WTC11 (cell line): ENCODE measurements around the gene ATXN7. TPM values are rescaled to one million over a fixed set of nuclear protein-coding genes. Genes with fewer than 3 reads are reported as not detected.

Experiments used
- ATAC-seq: fragments of 200-7000 bp; cut with Tn5 transposase; 2 replicates; pipeline ENCODE4 v1.10.0; 2021; ENCODE audit warnings: mild to moderate bottlenecking, moderate library complexity
- CTCF ChIA-PET: fragments of 300-600 bp; sonication (Branson Sonifier 250); formaldehyde crosslinking; loops from one replicate; lab custom pipeline; 2021; ENCODE audit warnings: antibody characterized with exemption; lab: Charles Lee
- POLR2A ChIA-PET: fragments of 350-600 bp; sonication (Branson Sonifier 250); formaldehyde crosslinking; loops from one replicate; lab custom pipeline; 2021; ENCODE audit warnings: antibody characterized with exemption; lab: Charles Lee
- DNase-seq: peaks from one replicate; pipeline ENCODE4 v3.0.0; 2021; ENCODE audit warnings: low spot score
- H3K27ac Mint-ChIP-seq: 2 replicates; pipeline ENCODE4 v1.8.0; 2021; ENCODE audit warnings: mixed read lengths
- H3K27me3 Mint-ChIP-seq: 2 replicates; pipeline ENCODE4 v1.8.0; 2021; ENCODE audit warnings: low read depth, mild to moderate bottlenecking, moderate library complexity, mixed read lengths
- H3K36me3 Mint-ChIP-seq: 2 replicates; pipeline ENCODE4 v1.8.0; 2021; ENCODE audit warnings: mixed read lengths
- H3K4me1 Mint-ChIP-seq: 2 replicates; pipeline ENCODE4 v1.8.0; 2022; ENCODE audit warnings: mixed read lengths
- H3K4me3 Mint-ChIP-seq: 2 replicates; pipeline ENCODE4 v1.8.0; 2021; ENCODE audit warnings: mild to moderate bottlenecking, moderate library complexity, mixed read lengths
- H3K9me3 Mint-ChIP-seq: 2 replicates; pipeline ENCODE4 v1.8.0; 2021; ENCODE audit warnings: mixed read lengths
- AR ChIP-seq: fragments of 250-450 bp; sonication (Bioruptor Pico); IDR thresholded peaks from 2 replicates; pipeline ENCODE4 v1.9.0; 2021; ENCODE audit warnings: mild to moderate bottlenecking
- CBFB ChIP-seq: sonication (generic); formaldehyde crosslinking; IDR thresholded peaks from 2 replicates; pipeline ENCODE4 v1.8.1; 2022; ENCODE audit warnings: mild to moderate bottlenecking, low read depth, missing genetic modification reagents
- CREB1 ChIP-seq: sonication (generic); formaldehyde crosslinking; IDR thresholded peaks from 2 replicates; pipeline ENCODE4 v1.8.0; 2023; ENCODE audit warnings: mild to moderate bottlenecking, missing genetic modification reagents
- ESRRA ChIP-seq: sonication (generic); formaldehyde crosslinking; IDR thresholded peaks from 2 replicates; pipeline ENCODE4 v1.8.1; 2022; ENCODE audit warnings: mild to moderate bottlenecking, missing genetic modification reagents, borderline replicate concordance
- FOXK1 ChIP-seq: sonication (generic); formaldehyde crosslinking; IDR thresholded peaks from 2 replicates; pipeline ENCODE4 v1.8.0; 2022; ENCODE audit warnings: mild to moderate bottlenecking, moderate library complexity, missing genetic modification reagents
- FOXP1 ChIP-seq: sonication (generic); formaldehyde crosslinking; IDR thresholded peaks from 2 replicates; pipeline ENCODE4 v1.8.0; 2022; ENCODE audit warnings: missing genetic modification reagents, mild to moderate bottlenecking, moderate library complexity, borderline replicate concordance
- GABPB1 ChIP-seq: sonication (generic); formaldehyde crosslinking; IDR thresholded peaks from 2 replicates; pipeline ENCODE4 v1.8.1; 2023; ENCODE audit warnings: mild to moderate bottlenecking, missing genetic modification reagents
- JUN ChIP-seq: sonication (generic); formaldehyde crosslinking; IDR thresholded peaks from 2 replicates; pipeline ENCODE4 v1.8.0; 2023; ENCODE audit warnings: mild to moderate bottlenecking, missing genetic modification reagents
- KAT7 ChIP-seq: sonication (generic); formaldehyde crosslinking; IDR thresholded peaks from 2 replicates; pipeline ENCODE4 v1.8.1; 2023; ENCODE audit warnings: missing genetic modification reagents, mild to moderate bottlenecking, borderline replicate concordance
- ZBTB21 ChIP-seq: sonication (generic); formaldehyde crosslinking; IDR thresholded peaks from 2 replicates; pipeline ENCODE4 v1.8.1; 2023; ENCODE audit warnings: mild to moderate bottlenecking, missing genetic modification reagents, borderline replicate concordance
- ZNF138 ChIP-seq: sonication (generic); formaldehyde crosslinking; conservative IDR thresholded peaks from 2 replicates; pipeline ENCODE4 v1.8.1; 2022; ENCODE audit warnings: mild to moderate bottlenecking, moderate library complexity, missing genetic modification reagents
- total RNA-seq: library from RNA; stranded (reverse); gene quantifications from 3 replicates; pipeline ENCODE4 v1.2.3, GENCODE V29; 2021
- TF ChIP-seq, protein P1 (sequence below): sonication (generic); formaldehyde crosslinking; IDR thresholded peaks from 2 replicates; pipeline ENCODE4 v1.8.0; 2023; ENCODE audit warnings: missing genetic modification reagents, mild to moderate bottlenecking, borderline replicate concordance
- TF ChIP-seq, protein P2 (sequence below): fragments of 250-450 bp; sonication (Bioruptor Pico); conservative IDR thresholded peaks from 2 replicates; pipeline ENCODE4 v1.9.0; 2021; ENCODE audit warnings: mild to moderate bottlenecking
- TF ChIP-seq, protein P3 (sequence below): sonication (generic); formaldehyde crosslinking; IDR thresholded peaks from 2 replicates; pipeline ENCODE4 v1.8.0; 2023; ENCODE audit warnings: mild to moderate bottlenecking, missing genetic modification reagents
- TF ChIP-seq, protein P4 (sequence below): sonication (generic); formaldehyde crosslinking; IDR thresholded peaks from 2 replicates; pipeline ENCODE4 v1.8.1; 2022; ENCODE audit warnings: missing genetic modification reagents, borderline replicate concordance

Gene ATXN7
- total RNA-seq, 1 experiment from 2014 or later: 11.7 TPM

DNA sequence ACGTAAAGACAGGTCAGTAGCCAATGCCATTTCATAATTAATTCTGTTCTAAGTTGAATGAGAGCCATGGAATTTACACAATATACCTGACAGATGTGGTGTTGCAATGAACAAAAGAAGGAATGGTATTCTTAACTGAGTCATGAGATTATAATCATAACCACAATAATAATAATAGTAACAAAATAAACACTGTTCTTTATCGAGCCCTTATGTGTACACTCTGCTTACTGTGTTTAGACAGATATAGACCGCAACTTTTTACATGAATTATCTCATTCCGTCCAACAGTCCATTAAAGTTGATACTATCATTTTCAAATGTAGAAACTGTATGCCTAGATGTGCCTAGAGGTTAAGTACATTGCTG, 76.7 kb downstream of the ATXN7 start:
- CTCF ChIA-PET: no interaction called here
- DNase-seq (no peak), ATAC-seq (no peak)
- Mint-ChIP-seq H3K27me3 (no peaks in the 10 kb centered on the region), H3K27ac (no peak overlapping the region)
- TF ChIP-seq ZBTB21 (no peak), CBFB (no peak), JUN (CRISPR knock-in tag) (no peak), CREB1 (no peak), FOXP1 (no peak), FOXK1 (no peak), ZNF138 (CRISPR knock-in tag) (no peak), ESRRA (CRISPR knock-in tag) (no peak), AR (CRISPR knock-in tag) (no peak), GABPB1 (CRISPR knock-in tag) (no peak), KAT7 (CRISPR knock-in tag) (no peak)
- TF ChIP-seq, protein P1, sequence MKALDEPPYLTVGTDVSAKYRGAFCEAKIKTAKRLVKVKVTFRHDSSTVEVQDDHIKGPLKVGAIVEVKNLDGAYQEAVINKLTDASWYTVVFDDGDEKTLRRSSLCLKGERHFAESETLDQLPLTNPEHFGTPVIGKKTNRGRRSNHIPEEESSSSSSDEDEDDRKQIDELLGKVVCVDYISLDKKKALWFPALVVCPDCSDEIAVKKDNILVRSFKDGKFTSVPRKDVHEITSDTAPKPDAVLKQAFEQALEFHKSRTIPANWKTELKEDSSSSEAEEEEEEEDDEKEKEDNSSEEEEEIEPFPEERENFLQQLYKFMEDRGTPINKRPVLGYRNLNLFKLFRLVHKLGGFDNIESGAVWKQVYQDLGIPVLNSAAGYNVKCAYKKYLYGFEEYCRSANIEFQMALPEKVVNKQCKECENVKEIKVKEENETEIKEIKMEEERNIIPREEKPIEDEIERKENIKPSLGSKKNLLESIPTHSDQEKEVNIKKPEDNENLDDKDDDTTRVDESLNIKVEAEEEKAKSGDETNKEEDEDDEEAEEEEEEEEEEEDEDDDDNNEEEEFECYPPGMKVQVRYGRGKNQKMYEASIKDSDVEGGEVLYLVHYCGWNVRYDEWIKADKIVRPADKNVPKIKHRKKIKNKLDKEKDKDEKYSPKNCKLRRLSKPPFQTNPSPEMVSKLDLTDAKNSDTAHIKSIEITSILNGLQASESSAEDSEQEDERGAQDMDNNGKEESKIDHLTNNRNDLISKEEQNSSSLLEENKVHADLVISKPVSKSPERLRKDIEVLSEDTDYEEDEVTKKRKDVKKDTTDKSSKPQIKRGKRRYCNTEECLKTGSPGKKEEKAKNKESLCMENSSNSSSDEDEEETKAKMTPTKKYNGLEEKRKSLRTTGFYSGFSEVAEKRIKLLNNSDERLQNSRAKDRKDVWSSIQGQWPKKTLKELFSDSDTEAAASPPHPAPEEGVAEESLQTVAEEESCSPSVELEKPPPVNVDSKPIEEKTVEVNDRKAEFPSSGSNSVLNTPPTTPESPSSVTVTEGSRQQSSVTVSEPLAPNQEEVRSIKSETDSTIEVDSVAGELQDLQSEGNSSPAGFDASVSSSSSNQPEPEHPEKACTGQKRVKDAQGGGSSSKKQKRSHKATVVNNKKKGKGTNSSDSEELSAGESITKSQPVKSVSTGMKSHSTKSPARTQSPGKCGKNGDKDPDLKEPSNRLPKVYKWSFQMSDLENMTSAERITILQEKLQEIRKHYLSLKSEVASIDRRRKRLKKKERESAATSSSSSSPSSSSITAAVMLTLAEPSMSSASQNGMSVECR: no peak
- TF ChIP-seq, protein P2, sequence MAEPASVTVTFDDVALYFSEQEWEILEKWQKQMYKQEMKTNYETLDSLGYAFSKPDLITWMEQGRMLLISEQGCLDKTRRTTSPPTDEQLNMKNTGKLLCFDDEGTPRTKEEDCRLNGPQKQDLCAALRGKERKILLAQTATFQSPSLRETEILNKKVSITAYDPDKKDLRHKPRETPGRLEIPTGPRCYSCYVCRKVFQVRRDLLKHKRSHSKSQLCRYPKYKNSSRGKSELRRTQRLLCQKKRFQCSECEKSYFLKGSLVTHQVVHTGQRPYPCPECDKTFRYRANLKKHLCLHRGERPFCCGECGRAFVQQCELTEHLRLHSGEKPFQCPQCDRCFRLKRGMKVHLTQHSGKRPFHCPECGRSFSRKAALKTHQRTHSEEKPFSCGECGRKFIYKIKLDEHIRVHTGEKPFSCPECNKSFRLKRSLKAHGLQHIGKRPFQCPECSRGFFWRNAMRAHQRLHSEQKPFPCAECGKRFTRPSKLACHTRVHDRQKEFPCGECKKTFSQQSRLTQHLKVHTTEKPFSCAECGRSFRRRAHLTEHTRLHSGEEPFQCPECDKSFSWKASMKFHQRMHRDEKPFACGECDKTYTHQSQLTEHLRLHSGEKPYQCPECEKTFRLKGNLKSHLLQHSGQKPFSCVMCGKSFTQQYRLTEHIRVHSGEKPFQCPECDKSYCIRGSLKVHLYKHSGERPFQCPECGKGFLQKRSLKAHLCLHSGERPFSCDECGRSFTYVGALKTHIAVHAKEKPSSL: no peak
- TF ChIP-seq, protein P3, sequence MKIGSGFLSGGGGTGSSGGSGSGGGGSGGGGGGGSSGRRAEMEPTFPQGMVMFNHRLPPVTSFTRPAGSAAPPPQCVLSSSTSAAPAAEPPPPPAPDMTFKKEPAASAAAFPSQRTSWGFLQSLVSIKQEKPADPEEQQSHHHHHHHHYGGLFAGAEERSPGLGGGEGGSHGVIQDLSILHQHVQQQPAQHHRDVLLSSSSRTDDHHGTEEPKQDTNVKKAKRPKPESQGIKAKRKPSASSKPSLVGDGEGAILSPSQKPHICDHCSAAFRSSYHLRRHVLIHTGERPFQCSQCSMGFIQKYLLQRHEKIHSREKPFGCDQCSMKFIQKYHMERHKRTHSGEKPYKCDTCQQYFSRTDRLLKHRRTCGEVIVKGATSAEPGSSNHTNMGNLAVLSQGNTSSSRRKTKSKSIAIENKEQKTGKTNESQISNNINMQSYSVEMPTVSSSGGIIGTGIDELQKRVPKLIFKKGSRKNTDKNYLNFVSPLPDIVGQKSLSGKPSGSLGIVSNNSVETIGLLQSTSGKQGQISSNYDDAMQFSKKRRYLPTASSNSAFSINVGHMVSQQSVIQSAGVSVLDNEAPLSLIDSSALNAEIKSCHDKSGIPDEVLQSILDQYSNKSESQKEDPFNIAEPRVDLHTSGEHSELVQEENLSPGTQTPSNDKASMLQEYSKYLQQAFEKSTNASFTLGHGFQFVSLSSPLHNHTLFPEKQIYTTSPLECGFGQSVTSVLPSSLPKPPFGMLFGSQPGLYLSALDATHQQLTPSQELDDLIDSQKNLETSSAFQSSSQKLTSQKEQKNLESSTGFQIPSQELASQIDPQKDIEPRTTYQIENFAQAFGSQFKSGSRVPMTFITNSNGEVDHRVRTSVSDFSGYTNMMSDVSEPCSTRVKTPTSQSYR (CRISPR knock-in tag): no peak
- TF ChIP-seq, protein P4, sequence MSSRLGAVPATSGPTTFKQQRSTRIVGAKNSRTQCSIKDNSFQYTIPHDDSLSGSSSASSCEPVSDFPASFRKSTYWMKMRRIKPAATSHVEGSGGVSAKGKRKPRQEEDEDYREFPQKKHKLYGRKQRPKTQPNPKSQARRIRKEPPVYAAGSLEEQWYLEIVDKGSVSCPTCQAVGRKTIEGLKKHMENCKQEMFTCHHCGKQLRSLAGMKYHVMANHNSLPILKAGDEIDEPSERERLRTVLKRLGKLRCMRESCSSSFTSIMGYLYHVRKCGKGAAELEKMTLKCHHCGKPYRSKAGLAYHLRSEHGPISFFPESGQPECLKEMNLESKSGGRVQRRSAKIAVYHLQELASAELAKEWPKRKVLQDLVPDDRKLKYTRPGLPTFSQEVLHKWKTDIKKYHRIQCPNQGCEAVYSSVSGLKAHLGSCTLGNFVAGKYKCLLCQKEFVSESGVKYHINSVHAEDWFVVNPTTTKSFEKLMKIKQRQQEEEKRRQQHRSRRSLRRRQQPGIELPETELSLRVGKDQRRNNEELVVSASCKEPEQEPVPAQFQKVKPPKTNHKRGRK (CRISPR knock-in tag): no peak
- TF ChIP-seq, all 79 proteins: peak for 0
- Mint-ChIP-seq H3K36me3 (no peaks in the 10 kb centered on the region), H3K4me1 (peaks cover 44% of the 10 kb centered on the region), H3K9me3 (no peaks in the 10 kb centered on the region), H3K4me3 (no peak overlapping the region)
- POLR2A ChIA-PET: no interaction called here
